ENCODE data around the gene SEMA4C.

DNA sequence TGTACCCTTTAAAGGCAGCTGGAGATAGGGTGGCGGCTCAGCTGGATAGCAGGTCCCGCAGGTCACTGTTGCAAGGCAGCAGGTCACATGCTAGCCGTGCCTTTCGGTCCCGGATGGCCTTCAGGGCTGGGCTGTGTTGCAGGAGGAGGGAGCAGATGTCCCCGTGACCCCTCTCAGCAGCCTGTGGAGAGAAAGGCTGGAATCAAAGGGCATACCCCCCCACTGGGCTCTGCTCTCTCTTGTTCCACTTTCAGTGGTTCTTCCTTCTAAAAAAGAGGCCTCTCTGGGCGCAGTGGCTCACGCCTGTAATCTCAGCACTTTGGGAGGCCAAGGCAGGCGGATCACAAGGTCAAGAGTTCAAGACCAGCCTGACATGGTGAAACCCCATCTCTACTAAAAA is 21.6 kb downstream of the SEMA4C start:
- TF ChIP-seq NEUROD1 (IDR thresholded peaks at IDR 0.05; ENCODE audit: borderline replicate concordance, low read depth, low read length, partially characterized antibody): no peak
- no peak for TF ChIP-seq HMG20A (CRISPR knock-in tag; conservative IDR thresholded peaks at IDR 0.05)
